ENCODE data around the gene PLB1.

DNA sequence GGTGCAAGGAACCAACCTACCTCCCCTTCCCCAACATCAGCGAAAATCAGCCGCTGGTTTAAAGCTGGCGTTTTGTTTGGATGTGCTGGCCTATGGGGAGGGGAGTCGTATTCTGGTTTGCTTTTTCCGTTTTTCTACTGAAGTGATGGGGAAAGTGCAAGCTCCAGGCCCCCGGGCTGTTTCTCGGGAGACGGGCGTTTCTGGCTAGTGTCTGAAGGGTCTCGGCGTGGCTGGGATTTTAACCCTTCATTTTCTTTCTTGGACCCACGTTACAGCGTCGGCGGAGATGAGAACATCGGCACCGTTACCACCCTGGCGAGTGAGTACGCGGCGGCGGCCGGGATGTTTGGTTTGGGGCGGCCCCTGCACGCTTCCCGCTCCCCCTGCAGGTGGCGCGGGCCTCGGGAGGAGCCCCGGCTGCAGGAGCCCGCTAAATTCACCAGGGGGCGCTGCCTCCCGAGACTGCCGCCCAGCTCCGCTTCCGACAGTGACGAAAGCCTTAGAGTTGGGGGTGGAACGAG lies 70.7 kb downstream of the PLB1 start:
- TF ChIP-seq, protein P1, sequence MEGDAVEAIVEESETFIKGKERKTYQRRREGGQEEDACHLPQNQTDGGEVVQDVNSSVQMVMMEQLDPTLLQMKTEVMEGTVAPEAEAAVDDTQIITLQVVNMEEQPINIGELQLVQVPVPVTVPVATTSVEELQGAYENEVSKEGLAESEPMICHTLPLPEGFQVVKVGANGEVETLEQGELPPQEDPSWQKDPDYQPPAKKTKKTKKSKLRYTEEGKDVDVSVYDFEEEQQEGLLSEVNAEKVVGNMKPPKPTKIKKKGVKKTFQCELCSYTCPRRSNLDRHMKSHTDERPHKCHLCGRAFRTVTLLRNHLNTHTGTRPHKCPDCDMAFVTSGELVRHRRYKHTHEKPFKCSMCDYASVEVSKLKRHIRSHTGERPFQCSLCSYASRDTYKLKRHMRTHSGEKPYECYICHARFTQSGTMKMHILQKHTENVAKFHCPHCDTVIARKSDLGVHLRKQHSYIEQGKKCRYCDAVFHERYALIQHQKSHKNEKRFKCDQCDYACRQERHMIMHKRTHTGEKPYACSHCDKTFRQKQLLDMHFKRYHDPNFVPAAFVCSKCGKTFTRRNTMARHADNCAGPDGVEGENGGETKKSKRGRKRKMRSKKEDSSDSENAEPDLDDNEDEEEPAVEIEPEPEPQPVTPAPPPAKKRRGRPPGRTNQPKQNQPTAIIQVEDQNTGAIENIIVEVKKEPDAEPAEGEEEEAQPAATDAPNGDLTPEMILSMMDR (IDR thresholded peaks at IDR 0.05), result peak; percentile 99 to 100 (median 100)
- no peak for TF ChIP-seq POLR2A (IDR thresholded peaks at IDR 0.05)

Data from esophagus squamous epithelium (tissue), 4 donors.